Heart right ventricle (tissue), 16 donors: Measurements from ENCODE around the gene SYCE3. TPM values are rescaled to one million over a fixed set of nuclear protein-coding genes. Genes with fewer than 3 reads are reported as not detected.
"Not testable (repeated sequence)": the region's sequence is repeated elsewhere in the genome, so short reads cannot be mapped to it uniquely, and the experiment has no call there.

Experiments
- ATAC-seq, 8 donors: fragments of 200-7000 bp; cut with Tn5 transposase; one replicate each; pipeline ENCODE4 v1.9.1; 2020; ENCODE audit warnings: mild to moderate bottlenecking in 8 of 8, moderate library complexity in 8 of 8, moderate number of reproducible peaks in 1 of 8
- DNase-seq, 2 donors: peaks; one replicate each; pipeline ENCODE4 v3.0.0-alpha.2; 2020
- H3K27ac ChIP-seq, 10 donors: fragments of 200-600 bp; sonication (generic) in 2 of 10; one replicate each; pipeline versions ENCODE4 v1.5.0 to v1.8.0; 2020 to 2022; ENCODE audit warnings: mild to moderate bottlenecking in 3 of 10
- H3K27me3 ChIP-seq, 7 donors: fragments of 200-600 bp; one replicate each; pipeline ENCODE4 v1.8.0; 2021 to 2022; ENCODE audit warnings: mild to moderate bottlenecking in 2 of 7
- H3K36me3 ChIP-seq, 9 donors: fragments of 200-600 bp; sonication (generic) in 1 of 9; one replicate each; pipeline versions ENCODE4 v1.5.0 to v1.8.0; 2020 to 2022; ENCODE audit warnings: mild to moderate bottlenecking in 2 of 9
- H3K4me1 ChIP-seq, 9 donors: fragments of 200-600 bp; sonication (generic) in 1 of 9; one replicate each; pipeline versions ENCODE4 v1.5.0 to v1.8.0; 2020 to 2022; ENCODE audit warnings: mild to moderate bottlenecking in 4 of 9
- H3K4me3 ChIP-seq, 10 donors: fragments of 200-600 bp; sonication (generic) in 2 of 10; one replicate each; pipeline versions ENCODE4 v1.5.0 to v1.8.0; 2020 to 2022; ENCODE audit warnings: mild to moderate bottlenecking in 7 of 10, moderate library complexity in 2 of 10
- H3K9me3 ChIP-seq, 11 donors: fragments of 200-600 bp in 10 of 11; sonication (generic) in 2 of 11; one replicate each; pipeline versions ENCODE4 v1.5.0 to v1.8.0; 2013 to 2022; ENCODE audit warnings: mild to moderate bottlenecking in 2 of 11, control low read depth in 1 of 11, moderate library complexity in 1 of 11
- CTCF ChIP-seq, 9 donors: fragments of 200-600 bp; sonication (generic) in 2 of 9; IDR thresholded peaks; one replicate each; pipeline versions ENCODE4 v1.5.0 to v1.8.0; 2021 to 2022; ENCODE audit warnings: antibody characterized with exemption in 9 of 9, mild to moderate bottlenecking in 5 of 9, moderate library complexity in 1 of 9
- WGBS, 2 donors: extraction: QIAGEN DNeasy Blood & Tissue Kit; methylation state at CpG; one replicate each; pipeline ENCODE4 v1.1.7; 2013; ENCODE audit warnings: inconsistent platforms in 1 of 2; 5-methylcytosine and 5-hydroxymethylcytosine counted together
- intact Hi-C, 10 donors: fragments of 100-400 bp; cut with DNase I; formaldehyde crosslinking; loops; one replicate each; pipeline versions ENCODE4 v1.11.1 to v1.14.2; 2022
- polyA plus RNA-seq, 2 donors: library from polyadenylated mRNA; stranded (reverse); fragments of 200-250 nt; gene quantifications; one replicate each; pipeline ENCODE4 v1.2.3, GENCODE V29; 2013
- total RNA-seq, 10 donors: library from RNA; stranded (reverse); fragmentation: NEBNext Ultra II Directional in 3 of 10; extraction: Animal tissue kit (Norgen Biotek cat#: 25700) in 3 of 10; gene quantifications; one replicate each; pipeline versions ENCODE4 v1.2.1 to v1.2.4, GENCODE V29; 2021 to 2023
- donor health status: Arrhythmogenic right ventricular cardiomyopathy.
- donor health status: ischemic (EF 13 %, LVEDD 7.1; RV severe dilation, severe dysfunction).
- donor health status: healthy with polysubstance abuse.
- donor health status: DM: no; HTN: yes; CAD: no.
- donor health status: DM: no; HTN: no; CAD: no.
- donor health status: ischemic (EF 25% LVEDD 6.9; RV normal size, moderate dysfunction).
- donor health status: ischemic (EF 25% LVEDD 5.7; RV mildly dilated, moderate dysfunction).
- donor health status: healthy.
- donor health status: DM: yes; HTN: yes; CAD: no.
- donor health status: Ischemic cardiomyopathy.
- donor health status: ischemic (EF 35%, LVEDD 5.7; RV mildly dilated, moderate dysfunction).
- donor health status: nonischemic (EF 11% LVEDD 7.7; RV severe dilation, severe dysfunction).
- donor health status: DM: yes; HTN: yes; CAD: no.
- donor health status: PGD.
- donor health status: ischemic (EF 29% LVEDD 5.4; RV normal size, mild dysfunction).
- donor health status: nonischemic (EF 23%, LVEDD 6.1; RV moderate dilation, normal function).

SYCE3 gene
- total and polyA plus RNA-seq, 12 donors: 0.74 to 0.90 TPM; not detected in 10

- no peak for DNase-seq
Observed at GRCh38 chr22:50537765-50538164, 25.0 kb downstream of the SYCE3 start.

GRCh38 chr22:50536226-50536625 is 26.5 kb downstream of the SYCE3 start:
- H3K27ac ChIP-seq: peak overlapping the region in 1 of 10 donors; percentile 99
- peaks cover 0 to 47% (median 13%) of the 10 kb centered on the region in 7 donors for H3K27me3 ChIP-seq
- intact Hi-C loops: no loop called here
- TF ChIP-seq CTCF (IDR thresholded peaks at IDR 0.05): no peak
- WGBS, 2 donors: 76 to 84% methylated on average over 3 of the region's 3 CpGs
- H3K9me3 ChIP-seq: no peaks in the 10 kb centered on the region
- H3K36me3 ChIP-seq: no peaks in the 10 kb centered on the region
- H3K4me3 ChIP-seq: no peak overlapping the region
- DNase-seq (no peak), ATAC-seq (no peak)
- H3K4me1 ChIP-seq: peaks cover 0 to 88% (median 24%) of the 10 kb centered on the region in 9 donors

More at GRCh38 chr22:50537765-50538164, 25.0 kb downstream of the SYCE3 start:
- peak overlapping the region in 8 of 10 donors; percentile 87 to 99 (median 95) for H3K27ac ChIP-seq
- H3K27me3 ChIP-seq: peaks cover 0 to 35% (median 13%) of the 10 kb centered on the region in 7 donors
- TF ChIP-seq CTCF (IDR thresholded peaks at IDR 0.05): no peak
- no peak for ATAC-seq
- intact Hi-C loops: no loop called here
- no peaks in the 10 kb centered on the region for H3K9me3 ChIP-seq
- no peaks in the 10 kb centered on the region for H3K36me3 ChIP-seq
- H3K4me1 ChIP-seq: peaks cover 0 to 97% (median 17%) of the 10 kb centered on the region in 9 donors
- 89 to 90% methylated on average over 13 of the region's 13 CpGs for WGBS, 2 donors
- no peak overlapping the region for H3K4me3 ChIP-seq

GRCh38 chr22:50535113-50535512 is 27.6 kb downstream of the SYCE3 start:
- H3K9me3 ChIP-seq: no peaks in the 10 kb centered on the region
- no peaks in the 10 kb centered on the region for H3K36me3 ChIP-seq
- peak overlapping the region in 3 of 10 donors; percentile 0 to 99 (median 99) for H3K27ac ChIP-seq
- DNase-seq: no peak
- WGBS, 2 donors: 92 to 94% methylated on average over 7 of the region's 8 CpGs
- ATAC-seq: no peak
- peaks cover under 1 to 58% (median 18%) of the 10 kb centered on the region in 7 donors for H3K27me3 ChIP-seq
- intact Hi-C loops: no loop called here
- no peak for TF ChIP-seq CTCF (IDR thresholded peaks at IDR 0.05)
- H3K4me1 ChIP-seq: peaks cover 5 to 77% (median 34%) of the 10 kb centered on the region in 9 donors
- no peak overlapping the region for H3K4me3 ChIP-seq

- WGBS, 2 donors: 47 to 52% methylated on average over 21 of the region's 21 CpGs
- H3K9me3 ChIP-seq, DNase-seq, ATAC-seq, H3K36me3 ChIP-seq, H3K4me3 ChIP-seq: not testable (repeated sequence)
- peaks cover 9 to 70% (median 39%) of the 10 kb centered on the region in 9 donors for H3K4me1 ChIP-seq
- peaks cover 3 to 63% (median 24%) of the 10 kb centered on the region in 7 donors for H3K27me3 ChIP-seq
- peak overlapping the region in 4 of 10 donors; percentile 2 to 99 (median 71) for H3K27ac ChIP-seq
- intact Hi-C loops: loop anchor here in 2 of 10 donors (5.0 kb wide), 1 partner anchor 88 kb away; no protein-coding TSS in a partner anchor
Observed at GRCh38 chr22:50533856-50534711, 28.6 kb downstream of the SYCE3 start.
